Cerebellar nuclear complex (tissue), 1 donor: Measurements from ENCODE around the gene SETD4.
"Not testable (repeated sequence)": the region's sequence is repeated elsewhere in the genome, so short reads cannot be mapped to it uniquely, and the experiment has no call there.

ENCODE experiments used
- DNase-seq, 2 experiments: peaks; one replicate each; lab custom pipeline; 2025; lab: John Stamatoyannopoulos, UW

SETD4 gene, protein sequence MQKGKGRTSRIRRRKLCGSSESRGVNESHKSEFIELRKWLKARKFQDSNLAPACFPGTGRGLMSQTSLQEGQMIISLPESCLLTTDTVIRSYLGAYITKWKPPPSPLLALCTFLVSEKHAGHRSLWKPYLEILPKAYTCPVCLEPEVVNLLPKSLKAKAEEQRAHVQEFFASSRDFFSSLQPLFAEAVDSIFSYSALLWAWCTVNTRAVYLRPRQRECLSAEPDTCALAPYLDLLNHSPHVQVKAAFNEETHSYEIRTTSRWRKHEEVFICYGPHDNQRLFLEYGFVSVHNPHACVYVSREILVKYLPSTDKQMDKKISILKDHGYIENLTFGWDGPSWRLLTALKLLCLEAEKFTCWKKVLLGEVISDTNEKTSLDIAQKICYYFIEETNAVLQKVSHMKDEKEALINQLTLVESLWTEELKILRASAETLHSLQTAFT

DNA sequence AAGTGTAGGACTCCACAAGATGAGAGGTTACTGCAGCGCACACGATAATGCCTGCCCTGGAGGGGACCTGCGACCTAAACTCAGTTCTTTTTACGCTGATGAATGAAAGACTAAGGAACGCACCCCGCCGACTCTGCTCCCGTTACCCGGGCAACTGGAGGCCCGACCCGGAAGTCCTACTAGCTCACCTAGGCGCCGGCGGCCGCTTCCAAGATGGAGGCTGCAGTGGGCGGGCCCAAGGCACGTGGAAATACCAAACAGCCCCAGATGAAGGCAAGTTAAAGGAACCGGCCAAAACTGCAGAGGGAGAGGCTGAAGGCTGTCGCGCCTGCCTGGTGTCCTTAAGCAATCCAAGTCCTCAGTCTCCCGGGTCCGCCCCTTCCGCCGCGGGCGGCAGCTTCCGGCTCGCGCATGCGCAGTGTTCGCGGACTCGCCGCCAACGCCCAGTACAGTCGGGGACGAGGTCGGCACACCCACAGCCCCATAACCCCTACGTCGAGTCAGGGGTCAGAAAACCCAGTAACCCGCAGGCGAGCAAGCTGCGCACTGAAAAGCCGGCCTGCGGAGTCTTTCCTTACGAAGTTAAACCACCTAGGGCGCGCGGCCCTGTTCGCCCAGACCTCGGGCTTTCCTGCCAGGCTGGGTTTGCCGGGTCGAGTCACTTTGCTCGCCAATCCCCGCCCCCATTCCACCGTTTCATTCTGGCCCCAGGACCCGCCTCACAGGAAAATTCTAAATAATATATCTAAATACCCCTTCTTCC is at the start of gene SETD4:
SETD4 (minus strand) TSS at position 368 of the 763 bp plus-strand sequence. CDS start 1,638 bp downstream, outside the sequence.
- DNase-seq, result peak; percentile 44 to 56

DNA sequence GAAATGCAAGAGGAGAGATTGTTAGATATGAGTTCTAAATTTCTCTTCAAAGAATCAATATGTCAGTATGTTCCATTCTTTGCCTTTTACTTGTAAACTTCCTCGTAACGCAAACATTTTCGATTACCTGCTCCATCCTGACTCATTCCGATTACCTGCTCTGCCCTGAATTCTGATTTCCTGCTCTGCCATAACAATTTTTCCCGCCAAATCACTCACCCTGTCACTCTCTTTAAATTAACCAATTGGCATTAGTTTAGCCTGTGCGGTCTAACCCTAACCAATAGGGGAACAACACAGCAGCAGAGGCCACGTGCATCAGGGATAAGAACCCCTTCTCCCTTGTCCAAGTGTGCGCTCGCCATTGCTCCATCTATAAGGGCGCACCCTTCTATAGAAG is 49.5 kb upstream of the SETD4 start:
- DNase-seq, result no peak

DNA sequence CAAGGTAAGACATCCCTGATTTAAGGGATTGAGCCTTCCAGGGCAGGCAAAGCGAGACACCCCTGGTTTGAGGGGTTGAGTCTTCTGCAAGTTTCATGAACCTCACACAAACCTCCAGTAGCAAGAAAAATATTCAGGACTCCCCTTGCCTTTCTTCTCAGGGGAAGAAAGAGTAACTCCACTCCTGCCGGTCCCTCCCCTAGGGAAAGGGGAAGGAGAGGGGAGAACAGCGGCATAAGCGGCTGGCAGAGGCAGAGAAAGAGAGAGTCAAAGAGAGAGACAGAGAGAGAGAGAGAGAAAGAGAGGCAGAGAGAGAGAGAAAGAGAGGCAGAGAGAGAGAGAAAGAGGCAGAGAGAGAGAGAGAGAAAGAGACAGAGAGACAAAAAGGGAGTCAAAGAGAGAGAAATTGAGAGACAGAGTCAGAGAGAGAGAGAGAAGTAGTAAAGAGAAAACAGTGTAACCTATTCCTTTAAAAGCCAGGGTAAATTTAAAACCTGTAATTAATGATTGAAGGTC is 45.1 kb upstream of the SETD4 start:
- no peak for DNase-seq

DNA sequence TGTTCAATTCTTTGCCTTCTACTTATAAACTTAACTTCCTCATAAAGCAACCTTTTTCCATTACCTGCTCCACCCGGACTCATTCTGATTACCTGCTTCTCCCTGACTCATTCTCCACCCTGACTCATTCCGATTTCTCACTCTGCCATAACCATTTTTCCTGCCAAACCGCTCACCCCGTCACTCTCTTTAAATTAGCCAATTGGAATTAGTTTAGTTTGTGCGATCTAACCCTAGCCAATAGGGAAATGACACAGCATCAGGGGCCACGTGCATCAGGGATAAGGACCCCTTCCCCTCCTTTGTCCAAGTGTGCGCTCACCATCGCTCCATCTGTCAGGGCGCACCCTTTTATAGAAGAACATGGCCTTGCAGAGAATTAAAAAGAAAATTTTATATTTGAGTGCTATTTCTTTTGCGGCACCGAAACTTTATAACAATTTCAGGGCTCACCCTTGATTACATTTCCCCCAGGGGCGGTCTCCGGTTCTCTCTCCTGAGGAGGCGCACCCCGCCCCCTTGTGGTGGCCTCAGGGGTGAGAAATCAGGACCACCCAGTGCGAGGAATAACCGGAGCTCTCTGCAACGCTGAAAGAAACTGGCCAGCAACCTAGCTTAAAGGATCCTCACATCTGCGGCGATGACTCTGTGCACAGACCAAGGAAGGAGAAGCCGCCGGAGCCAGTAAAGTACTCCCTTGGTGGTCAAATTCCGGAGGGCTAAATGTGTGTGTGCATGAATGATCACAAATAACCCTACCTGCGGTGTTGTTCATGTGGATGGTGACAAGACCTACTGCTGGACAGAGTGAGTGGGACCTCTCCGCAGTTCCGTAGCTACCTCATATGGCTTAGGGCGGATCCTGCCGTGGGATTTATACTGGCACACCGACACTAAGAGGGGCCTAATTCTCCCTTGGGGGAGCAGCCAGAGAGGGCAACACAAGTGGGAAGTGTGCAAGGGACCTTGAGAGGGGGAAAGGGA is 44.3 kb upstream of the SETD4 start:
- DNase-seq, result no peak

DNA sequence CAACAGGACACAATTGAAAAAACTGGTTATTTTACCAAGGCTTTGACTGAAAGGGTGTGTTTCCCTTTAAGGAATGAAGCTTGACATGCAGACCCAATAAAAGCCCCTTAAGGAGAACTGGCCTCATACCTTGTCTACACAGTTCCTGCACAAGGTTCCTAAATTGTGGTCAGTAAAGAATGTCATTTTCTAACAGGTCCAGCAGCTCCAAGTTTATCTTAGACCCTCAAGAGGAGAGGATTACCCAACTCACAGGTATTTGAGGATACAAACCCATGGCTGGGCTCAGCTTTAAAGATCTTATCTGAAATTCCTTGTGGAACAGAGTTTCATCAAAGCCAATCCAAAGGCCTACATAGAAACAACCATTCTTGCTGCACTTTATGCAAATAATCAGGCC is 43.1 kb upstream of the SETD4 start:
- no peak for DNase-seq

DNA sequence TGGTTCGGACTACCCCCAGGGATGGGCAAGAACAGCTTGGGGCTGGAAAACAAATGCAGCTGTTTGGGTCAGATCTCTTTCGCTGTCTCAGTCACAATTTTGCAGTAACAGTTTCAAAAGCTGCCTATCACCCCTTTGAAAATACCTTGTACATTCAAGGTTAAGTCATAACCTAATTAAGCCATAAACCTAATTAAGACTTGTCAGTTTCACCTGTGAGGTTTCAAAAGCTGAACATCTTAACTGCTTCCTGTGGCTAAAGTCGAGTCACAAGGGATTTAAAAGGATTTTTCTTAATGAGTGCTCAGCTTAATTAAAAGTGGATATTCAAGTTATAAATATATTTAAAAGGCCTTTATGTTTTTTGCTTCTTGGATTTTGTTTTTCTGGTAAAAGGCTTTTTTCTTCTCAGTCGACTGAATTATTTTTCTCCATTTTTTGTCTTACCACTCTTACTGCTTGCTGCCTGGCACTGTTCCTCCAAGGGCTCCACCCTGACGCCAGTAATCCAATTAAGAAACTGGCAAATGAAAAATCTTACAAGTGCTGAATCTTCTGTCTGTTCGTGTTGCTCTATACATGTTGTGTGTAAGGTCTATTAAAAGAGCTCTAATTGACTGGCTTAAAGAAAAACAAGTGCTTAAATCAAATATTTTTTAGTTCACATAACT is 40.8 kb upstream of the SETD4 start:
- no peak for DNase-seq

DNA sequence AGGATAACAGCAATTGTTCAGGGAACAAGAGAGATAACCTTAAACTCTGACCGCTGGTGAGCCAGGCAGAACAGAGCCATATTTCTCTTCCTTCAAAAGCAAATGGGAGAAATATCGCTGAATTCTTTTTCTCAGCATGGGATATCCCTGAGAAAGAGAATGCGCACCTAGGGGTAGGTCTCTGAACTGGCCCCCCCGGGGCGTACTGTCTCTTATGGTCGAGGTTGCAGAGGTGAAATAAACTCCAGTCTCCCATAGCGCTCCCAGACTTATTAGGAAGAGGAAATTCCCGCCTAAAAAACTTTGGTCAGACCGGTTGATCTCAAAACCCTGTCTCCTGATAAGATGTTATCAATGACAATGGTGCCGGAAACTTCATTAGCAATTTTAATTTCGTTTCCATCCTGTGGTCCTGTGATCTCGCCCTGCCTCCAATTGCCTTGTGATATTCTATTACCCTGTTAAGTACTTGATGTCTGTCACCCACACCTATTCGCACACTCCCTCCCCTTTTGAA is 39.4 kb upstream of the SETD4 start:
- DNase-seq, result not testable (repeated sequence)

DNA sequence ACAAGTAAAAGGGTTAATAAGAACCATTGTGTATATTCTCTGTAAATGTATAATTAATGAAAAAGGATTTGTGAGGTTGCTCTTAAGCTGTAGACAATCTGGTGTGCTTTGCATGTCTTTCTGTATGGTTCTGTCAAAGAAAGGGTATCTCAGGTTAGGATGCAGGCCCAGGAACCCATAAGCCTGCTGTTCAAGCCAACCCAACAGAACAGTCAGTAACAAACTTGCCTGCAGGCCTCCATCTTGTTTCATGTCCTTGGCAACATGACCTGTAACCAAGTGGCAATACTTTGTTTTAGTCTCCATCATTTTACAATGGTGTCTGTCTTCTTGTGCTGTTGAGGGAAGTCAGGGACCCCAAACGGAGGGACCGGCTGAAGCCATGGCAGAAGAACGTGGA is 38.7 kb upstream of the SETD4 start:
- DNase-seq, result no peak

DNA sequence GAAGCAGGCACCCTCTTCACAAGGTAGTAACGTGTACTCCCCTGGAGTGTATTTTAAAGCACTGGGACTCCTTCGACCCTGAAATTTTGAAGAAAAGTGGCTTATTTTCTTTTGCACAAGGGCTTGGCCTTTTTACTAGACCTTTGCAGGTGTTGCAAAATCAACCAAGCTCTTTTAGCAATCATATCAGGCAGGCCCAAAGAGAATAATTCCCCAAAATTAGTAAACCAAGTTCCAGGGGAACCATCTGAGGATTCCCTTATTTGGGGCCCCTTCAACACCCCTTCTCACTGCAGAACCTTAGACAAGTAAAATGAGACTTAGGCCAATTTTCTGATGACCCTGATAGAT is 37.8 kb upstream of the SETD4 start:
- no peak for DNase-seq

DNA sequence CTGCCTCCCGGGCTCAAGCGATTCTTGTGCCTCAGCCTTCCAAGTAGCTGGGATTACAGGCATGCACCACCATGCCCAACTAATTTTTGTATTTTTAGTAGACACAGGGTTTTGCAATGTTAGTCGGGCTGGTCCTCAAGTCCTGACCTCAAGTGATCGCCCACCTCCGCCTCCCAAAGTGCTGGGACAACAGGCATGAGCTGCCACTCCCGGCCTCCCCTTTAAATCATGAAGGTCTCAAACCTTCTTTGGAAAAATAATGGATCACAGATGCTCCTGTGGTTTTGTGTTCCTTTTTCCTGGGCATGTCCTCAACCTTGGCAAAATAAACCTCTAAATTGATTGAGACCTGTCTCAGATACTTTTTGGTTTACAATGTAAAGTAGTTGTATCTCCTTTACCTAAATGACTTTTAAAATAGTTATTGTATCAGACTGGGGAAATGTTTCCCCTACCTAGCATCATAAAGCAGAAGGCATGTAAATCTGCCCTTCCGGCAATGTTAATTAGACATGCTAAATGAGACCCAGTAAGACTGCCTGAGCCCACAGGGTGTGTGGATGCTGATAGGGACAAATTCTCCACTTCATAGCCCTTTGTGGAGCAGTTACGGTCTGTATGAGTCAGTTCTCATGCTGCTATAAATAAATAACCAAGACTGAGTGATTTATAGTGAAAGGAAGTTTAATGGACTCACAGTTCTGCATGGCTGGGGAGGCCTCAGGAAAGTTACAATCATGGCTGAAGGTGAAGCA is 37.3 kb upstream of the SETD4 start:
- no peak for DNase-seq

DNA sequence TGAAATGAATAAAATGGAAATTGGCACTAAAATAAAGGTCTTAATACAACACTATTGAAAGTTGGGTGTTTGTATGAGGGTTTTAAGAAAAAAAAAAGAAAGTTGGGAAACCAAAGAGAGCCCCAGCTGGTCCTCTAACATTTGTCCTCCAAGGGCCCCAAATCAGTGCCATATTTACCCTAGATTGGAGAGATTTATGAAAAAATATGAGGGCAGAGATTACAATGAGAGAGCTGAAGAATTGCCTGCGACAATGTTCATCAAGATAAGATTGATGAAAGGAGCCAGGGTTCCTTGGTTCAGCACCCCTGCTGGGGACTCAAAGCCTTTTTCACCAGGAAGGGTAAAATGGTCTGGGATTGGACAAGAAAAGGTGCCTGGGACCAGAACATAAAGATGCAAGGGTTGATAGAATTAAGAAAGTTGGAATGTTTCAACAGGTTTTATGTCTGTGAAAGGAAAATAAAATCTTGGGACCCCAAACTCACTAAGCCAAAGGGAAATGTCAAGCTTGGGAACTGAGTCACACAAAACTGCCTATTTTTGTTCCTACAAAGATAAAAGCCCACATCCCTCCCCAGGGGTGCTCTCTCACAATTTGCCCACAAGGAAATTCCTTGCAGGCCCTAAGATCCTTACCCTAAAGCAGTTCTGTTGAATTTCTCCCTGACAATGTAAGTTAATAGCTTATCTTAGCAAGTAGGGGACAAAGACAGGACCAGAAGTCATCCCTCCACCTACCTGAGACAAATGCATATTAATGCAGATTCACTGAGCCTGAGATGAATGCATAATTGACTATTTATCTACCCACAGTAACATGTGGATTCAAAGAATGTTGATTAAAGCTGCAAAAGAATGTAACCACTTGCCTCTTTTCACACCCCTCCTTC is 36.3 kb upstream of the SETD4 start:
- no peak for DNase-seq

DNA sequence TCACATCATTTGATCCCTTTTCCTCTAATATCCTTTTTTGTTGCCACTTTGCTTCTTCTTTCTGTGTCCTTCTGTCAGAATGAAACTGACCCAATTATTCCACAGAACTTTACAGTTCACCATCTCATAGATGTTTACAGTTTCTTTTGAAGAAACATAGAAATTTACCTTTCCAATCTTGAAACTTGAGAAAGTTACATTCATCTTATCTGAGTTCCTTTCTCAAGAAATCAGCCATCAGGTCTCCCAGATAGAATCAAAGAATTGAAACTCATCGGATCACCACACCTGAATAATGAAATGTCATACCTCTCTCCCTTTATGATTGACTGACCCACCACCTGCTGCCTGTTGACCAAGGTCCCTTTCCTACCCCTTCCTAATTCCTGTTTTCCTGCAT is 33.2 kb upstream of the SETD4 start:
- DNase-seq, result no peak

DNA sequence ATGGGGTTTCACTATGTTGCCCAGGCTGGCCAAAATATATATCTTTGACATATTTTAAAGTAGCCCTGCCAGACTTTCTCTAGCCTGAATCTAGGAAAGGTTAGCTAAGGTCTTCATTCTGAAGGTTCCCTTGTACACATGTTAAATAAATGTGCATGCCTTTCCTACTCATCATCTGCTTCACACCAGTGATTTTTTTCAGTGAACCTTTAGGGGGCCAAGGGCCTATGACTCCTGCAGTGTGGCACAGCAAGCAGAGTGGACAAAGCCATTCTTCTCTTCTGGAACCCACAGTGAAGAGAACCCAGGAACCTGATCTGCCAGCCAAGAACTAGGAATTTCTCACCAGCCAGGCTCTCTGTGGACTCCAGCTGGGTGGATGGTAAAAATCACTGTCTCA is 32.4 kb upstream of the SETD4 start:
- DNase-seq, result no peak

DNA sequence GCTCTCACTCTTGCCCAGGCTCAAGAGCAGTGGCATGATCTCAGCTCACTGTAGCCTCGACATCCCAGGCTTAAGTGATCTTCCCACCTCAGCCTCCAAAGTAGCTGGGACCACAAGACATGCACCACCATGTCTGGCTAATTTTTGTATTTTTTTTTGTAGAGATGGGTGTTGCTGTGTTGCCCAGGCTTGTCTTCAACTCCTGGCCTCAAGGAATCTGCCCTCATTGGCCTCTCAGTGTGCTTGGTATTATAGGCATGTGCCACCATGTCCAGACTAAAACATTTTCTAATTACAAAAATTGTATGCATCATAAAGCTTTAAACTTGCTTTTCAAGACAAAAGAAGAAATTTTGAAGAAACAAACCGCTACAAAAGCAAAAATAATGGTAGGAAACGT is 29.6 kb upstream of the SETD4 start:
- DNase-seq, result no peak

DNA sequence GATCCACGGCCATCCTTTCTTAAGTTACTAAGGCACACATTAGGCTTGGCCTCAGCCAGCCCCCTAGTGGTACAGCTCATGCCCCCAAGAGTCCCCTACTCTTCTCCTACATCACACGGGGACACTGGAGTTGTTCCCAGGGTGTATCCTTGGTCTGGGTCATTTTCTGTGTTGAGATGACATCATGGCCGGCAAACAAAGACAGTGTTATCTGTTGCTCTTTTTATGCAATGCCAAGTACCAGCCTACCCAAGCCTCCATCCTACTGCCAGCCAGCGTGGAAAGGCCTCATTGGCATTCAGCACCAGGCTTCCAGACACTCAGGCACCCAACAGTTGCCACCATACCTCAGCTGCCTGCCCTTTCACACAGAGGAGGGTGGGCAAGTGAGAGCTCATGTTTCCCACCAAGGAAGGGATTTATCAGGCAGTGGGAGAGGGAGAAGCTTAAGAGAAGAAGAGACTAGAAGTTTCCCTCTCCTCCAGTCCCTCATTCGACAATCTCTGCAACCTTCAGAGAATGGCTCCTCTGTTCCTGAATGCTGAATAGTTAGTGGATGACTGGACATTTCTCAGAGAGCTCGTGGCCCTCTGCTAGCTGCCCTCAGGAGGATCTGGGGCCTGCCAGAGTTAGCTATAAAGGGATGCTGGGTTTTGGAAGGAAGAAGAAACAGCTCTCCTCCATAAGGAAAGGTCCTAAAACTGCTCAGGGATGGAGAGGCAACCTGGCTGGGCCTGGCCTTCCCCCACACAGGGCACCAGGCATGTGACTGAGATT is 27.2 kb upstream of the SETD4 start:
- no peak for DNase-seq

DNA sequence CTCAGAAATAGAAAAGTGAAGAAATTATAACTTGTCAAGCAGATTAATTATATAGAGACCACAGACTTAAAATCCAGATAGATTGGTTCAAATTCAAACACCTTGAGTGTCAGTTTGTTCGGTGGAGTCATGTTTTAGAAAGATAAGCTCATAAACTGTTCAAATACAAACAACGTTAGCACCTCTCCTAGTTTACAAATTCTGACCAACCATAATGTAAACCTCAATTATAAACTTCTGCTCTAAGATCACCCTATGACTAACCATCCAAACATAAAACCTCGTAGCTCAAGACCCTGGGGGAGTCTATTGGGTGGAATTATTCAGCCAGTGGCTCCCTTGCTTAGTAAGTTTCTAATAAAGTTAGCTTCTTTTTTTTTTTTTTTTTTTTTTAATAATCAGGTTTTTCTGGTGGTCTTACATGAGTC is 21.9 kb upstream of the SETD4 start:
- no peak for DNase-seq

DNA sequence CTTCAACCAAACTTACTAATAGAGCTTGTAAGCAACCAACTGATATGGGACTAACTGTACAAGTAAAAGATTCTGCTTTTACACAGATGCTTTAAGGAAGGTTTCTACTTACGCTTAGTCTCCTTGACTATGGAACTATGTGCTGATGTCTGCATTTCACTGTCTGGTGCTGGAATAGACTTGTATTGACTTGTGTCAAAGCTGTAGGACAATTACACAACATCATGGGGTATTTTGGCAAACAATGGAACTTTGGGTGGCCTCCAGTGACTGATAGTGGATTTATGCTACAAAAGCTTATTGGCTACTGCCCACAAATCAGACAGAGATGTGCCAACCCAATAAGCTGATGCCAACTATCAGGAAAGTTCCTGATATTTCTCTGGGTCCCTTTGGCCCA is 20.1 kb upstream of the SETD4 start:
- no peak for DNase-seq

DNA sequence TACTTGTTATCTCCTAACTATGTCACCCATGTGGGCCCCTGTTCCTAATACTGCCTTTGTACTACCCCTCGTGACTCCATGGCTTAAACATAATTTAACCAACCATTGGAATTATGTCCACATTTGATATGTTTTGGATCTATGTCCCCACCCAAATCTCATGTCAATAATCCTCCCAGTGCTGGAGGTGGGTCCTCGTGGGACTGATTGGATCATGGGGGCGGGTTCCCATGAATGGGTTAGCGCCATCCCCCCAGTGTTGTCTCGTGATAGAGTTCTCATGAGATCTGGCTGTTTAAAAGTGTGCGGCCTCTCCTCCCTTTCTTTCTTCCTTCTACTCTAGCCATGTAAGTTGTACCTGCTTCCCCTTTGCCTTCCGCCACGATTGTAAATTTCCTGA is 19.3 kb upstream of the SETD4 start:
- DNase-seq, result no peak
